ENCODE measurements around the gene JAKMIP1.

DNA sequence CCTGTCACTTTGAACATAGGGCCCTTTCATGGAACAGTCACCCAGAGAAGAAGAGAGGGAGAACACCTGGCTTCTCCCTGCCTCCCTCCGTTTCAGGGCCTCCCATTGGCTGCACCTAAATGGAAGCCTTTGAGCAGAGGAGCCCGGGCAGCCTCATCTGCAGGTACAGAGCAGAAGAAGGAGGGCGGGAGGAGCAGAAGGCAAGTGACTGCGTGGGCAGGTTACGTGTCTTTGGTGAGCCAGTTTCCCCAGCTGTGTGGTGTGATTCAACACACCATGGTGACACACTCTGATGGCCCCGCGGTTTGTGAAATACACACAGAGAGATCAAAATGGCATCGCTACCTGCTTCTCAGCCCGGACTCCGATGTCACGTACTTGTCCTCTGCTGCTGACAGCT is 182.5 kb downstream of the JAKMIP1 start:
- TF ChIP-seq SRF (IDR thresholded peaks at IDR 0.05; ENCODE audit: low read depth): no peak
- TF ChIP-seq, protein P1, sequence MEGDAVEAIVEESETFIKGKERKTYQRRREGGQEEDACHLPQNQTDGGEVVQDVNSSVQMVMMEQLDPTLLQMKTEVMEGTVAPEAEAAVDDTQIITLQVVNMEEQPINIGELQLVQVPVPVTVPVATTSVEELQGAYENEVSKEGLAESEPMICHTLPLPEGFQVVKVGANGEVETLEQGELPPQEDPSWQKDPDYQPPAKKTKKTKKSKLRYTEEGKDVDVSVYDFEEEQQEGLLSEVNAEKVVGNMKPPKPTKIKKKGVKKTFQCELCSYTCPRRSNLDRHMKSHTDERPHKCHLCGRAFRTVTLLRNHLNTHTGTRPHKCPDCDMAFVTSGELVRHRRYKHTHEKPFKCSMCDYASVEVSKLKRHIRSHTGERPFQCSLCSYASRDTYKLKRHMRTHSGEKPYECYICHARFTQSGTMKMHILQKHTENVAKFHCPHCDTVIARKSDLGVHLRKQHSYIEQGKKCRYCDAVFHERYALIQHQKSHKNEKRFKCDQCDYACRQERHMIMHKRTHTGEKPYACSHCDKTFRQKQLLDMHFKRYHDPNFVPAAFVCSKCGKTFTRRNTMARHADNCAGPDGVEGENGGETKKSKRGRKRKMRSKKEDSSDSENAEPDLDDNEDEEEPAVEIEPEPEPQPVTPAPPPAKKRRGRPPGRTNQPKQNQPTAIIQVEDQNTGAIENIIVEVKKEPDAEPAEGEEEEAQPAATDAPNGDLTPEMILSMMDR (IDR thresholded peaks at IDR 0.05 in 2 of 3, conservative IDR thresholded peaks at IDR 0.05 in 1 of 3; ENCODE audit: borderline replicate concordance in 1 of 3, insufficient read depth in 1 of 3, low read depth in 2 of 3, low read length in 2 of 3): no peak
- no peak for TF ChIP-seq ZFX (IDR thresholded peaks at IDR 0.05)
- no peak for TF ChIP-seq JUND (IDR thresholded peaks at IDR 0.05)
- TF ChIP-seq POLR2A (IDR thresholded peaks at IDR 0.05; ENCODE audit: borderline replicate concordance, extremely low read depth, insufficient read depth, insufficient read length): no peak
